ENCODE results near the gene REXO1.
A peak's percentile ranks its signal among the peaks of the same experiment; 100 is the strongest.

The REXO1 gene

GRCh38 chr19:1866693-1867348, 18.5 kb upstream of the REXO1 start:
- no peak overlapping the region for H3K4me3 ChIP-seq (ENCODE audit: low read depth, low read length)
- no peak for DNase-seq (ENCODE audit: low read depth, low spot score)
- no peak for TF ChIP-seq CTCF (IDR thresholded peaks at IDR 0.05; ENCODE audit: low read depth, low read length)
- in situ Hi-C loops (cut with HindIII; ENCODE audit: low sequenced_read_pairs), result no loop called here

GRCh38 chr19:1865172-1866010, 17.1 kb upstream of the REXO1 start:
- TF ChIP-seq CTCF (IDR thresholded peaks at IDR 0.05; ENCODE audit: low read depth, low read length), result no peak
- H3K4me3 ChIP-seq (ENCODE audit: low read depth, low read length), result peak overlapping the region; percentile 71
- no peak for DNase-seq (ENCODE audit: low read depth, low spot score)
- in situ Hi-C loops (cut with HindIII; ENCODE audit: low sequenced_read_pairs), result no loop called here

GRCh38 chr19:1864480-1865171, 16.3 kb upstream of the REXO1 start:
- TF ChIP-seq CTCF (IDR thresholded peaks at IDR 0.05; ENCODE audit: low read depth, low read length), result peak; percentile 76

GRCh38 chr19:1863638-1864479, 15.6 kb upstream of the REXO1 start:
- peak; percentile 95 for DNase-seq (ENCODE audit: low read depth, low spot score)
- H3K4me3 ChIP-seq (ENCODE audit: low read depth, low read length), result peak overlapping the region; percentile 71
- TF ChIP-seq CTCF (IDR thresholded peaks at IDR 0.05; ENCODE audit: low read depth, low read length), result no peak
- in situ Hi-C loops (cut with HindIII; ENCODE audit: low sequenced_read_pairs), result no loop called here

More at GRCh38 chr19:1864480-1865171, 16.3 kb upstream of the REXO1 start:
- H3K4me3 ChIP-seq (ENCODE audit: low read depth, low read length), result peak overlapping the region; percentile 71
- in situ Hi-C loops (cut with HindIII; ENCODE audit: low sequenced_read_pairs), result no loop called here
- peak; percentile 40 for DNase-seq (ENCODE audit: low read depth, low spot score)

- TF ChIP-seq CTCF (IDR thresholded peaks at IDR 0.05; ENCODE audit: low read depth, low read length), result no peak
- peak within 1 kb of the TSS; percentile 86 for H3K4me3 ChIP-seq (ENCODE audit: low read depth, low read length)
- in situ Hi-C loops (cut with HindIII; ENCODE audit: low sequenced_read_pairs), result no loop called here
- no peak for DNase-seq (ENCODE audit: low read depth, low spot score)
Observed at GRCh38 chr19:1863328-1863637, 15.0 kb upstream of the REXO1 start, which contains the start of gene KLF16. KLF16 (minus strand) TSS chr19:1863579; CDS start chr19:1863497, 82 bp downstream.
